ENCODE data around the gene RPL18.

DNA sequence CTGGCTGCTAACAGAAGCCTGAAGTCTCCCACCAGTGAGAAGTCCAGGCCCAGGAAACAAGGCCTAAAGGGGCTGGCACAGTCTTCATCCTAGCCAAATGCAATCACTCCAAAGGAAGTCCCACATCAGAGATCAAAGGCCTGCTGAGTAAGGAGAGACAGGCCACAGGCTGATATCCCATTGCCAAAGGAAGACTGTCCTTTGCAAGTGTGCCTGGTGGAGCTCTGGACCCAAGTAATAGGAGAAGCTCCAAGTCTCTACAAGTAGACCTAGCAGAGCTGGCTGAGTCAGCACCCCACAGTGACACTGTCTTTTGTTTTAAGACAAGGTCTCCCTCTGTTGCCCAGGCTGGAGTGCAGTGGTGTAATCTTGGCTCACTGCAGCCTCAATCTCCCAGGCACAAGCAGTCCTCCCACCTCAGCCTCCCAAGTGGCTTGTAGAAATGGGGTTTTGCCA lies 13.7 kb upstream of the RPL18 start:
- TF ChIP-seq, protein P1, sequence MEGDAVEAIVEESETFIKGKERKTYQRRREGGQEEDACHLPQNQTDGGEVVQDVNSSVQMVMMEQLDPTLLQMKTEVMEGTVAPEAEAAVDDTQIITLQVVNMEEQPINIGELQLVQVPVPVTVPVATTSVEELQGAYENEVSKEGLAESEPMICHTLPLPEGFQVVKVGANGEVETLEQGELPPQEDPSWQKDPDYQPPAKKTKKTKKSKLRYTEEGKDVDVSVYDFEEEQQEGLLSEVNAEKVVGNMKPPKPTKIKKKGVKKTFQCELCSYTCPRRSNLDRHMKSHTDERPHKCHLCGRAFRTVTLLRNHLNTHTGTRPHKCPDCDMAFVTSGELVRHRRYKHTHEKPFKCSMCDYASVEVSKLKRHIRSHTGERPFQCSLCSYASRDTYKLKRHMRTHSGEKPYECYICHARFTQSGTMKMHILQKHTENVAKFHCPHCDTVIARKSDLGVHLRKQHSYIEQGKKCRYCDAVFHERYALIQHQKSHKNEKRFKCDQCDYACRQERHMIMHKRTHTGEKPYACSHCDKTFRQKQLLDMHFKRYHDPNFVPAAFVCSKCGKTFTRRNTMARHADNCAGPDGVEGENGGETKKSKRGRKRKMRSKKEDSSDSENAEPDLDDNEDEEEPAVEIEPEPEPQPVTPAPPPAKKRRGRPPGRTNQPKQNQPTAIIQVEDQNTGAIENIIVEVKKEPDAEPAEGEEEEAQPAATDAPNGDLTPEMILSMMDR (IDR thresholded peaks at IDR 0.05 in 4 of 5, conservative IDR thresholded peaks at IDR 0.05 in 1 of 5): no peak
- no peak for TF ChIP-seq POLR2A (IDR thresholded peaks at IDR 0.05)

Data from gastrocnemius medialis (tissue), 4 donors.